Vagina (tissue), 2 donors: Measurements from ENCODE around the gene AGPS.

ENCODE experiments used
- CTCF ChIP-seq, 3 experiments: fragments of 450-650 bp in 2 of 3; fragments of 200-600 bp in 1 of 3; sonication (generic) in 1 of 3; IDR thresholded peaks; one replicate each; pipeline ENCODE4 v1.5.1; 2017 to 2019; ENCODE audit warnings: antibody characterized with exemption in 3 of 3, mild to moderate bottlenecking in 2 of 3, moderate library complexity in 2 of 3
- POLR2A ChIP-seq, 2 donors: fragments of 450-650 bp; IDR thresholded peaks; one replicate each; pipeline ENCODE4 v1.6.1; 2017; ENCODE audit warnings: antibody characterized with exemption in 2 of 2, mild to moderate bottlenecking in 2 of 2, moderate library complexity in 2 of 2

- TF ChIP-seq CTCF (IDR thresholded peaks at IDR 0.05) (no peak), POLR2A (IDR thresholded peaks at IDR 0.05) (no peak)
These were observed 52.6 kb downstream of the AGPS start for GRCh38 chr2:177445200-177445599.
